Subcutaneous adipose tissue (tissue), 4 donors: Measurements from ENCODE around the gene KDM4B. TPM values are rescaled to one million over a fixed set of nuclear protein-coding genes. Genes with fewer than 3 reads are reported as not detected.

Experiments used
- CTCF ChIP-seq: fragments of 450-650 bp; IDR thresholded peaks from one replicate; pipeline ENCODE4 v1.5.1; 2016; ENCODE audit warnings: low read depth, mild to moderate bottlenecking, control low read depth, antibody characterized with exemption, moderate library complexity
- total RNA-seq, 4 donors: library from RNA; depleted of rRNA; stranded (reverse); fragments of >200 nt; gene quantifications; one replicate each; pipeline ENCODE4 v1.1.0, GENCODE V29; 2016

Gene KDM4B
- total RNA-seq, 4 donors from 2014 or later, result 19.4 to 56.1 (median 28.5) TPM

DNA sequence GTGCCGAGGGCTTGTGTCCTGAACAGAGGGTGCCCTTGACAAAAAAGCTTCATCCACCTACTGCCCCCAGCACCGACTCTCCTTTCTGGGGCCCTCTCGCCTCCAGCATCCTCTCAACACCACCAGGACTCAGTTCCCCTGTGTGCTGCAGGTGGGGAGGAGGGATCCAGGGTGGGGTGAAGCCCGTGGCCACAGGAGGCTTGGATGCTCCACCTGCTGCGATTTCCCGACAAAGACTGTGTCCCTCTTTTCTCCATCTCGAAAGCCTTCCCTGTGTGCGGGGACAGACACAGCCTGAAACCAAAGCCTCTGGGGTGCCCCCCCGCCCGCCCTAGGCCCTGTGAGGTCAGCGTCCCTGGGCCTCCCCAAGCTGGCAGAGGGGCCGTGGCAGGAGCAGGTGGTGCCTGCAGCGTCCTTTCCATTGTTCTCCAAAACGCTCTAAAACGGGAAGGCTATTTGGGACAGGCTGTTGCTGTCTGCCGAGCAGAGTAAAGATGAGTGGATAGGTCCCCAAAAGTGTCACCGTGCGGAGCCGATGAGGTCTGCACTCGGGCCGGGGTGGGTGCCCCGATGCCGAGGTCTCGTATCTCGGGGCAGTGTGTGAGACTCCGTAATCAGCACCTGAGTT, 186.0 kb downstream of the KDM4B start:
- TF ChIP-seq CTCF, result no peak

DNA sequence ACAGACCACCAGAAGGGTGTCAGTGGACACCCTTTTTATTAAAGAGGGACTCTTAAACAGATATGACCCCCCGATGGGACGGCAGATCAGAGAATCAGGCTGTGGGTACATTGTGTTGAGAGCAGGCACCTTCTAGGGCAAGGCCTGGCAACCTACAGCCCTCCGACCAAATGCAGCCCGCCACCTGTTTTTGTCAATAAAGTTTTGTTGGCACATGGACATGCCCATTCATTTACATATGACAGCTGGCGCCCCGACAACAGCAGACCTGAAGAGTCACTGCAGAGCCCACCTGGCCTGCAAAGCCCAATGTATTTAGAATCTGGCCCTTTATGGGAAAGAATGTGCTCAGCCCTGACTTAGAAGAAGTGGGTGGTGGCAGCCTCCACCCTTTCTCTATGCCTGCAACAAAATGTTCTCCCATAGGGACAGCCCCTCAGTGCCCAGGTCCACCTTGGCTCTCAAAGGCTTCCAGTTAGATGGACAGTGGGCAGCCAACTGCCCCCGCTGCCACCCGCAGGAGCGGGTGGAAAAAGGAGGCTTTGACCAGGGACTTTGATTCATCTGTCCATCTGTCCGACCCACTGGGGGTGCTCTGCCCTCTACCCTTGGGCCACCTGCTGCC, 186.8 kb downstream of the KDM4B start:
- no peak for TF ChIP-seq CTCF

DNA sequence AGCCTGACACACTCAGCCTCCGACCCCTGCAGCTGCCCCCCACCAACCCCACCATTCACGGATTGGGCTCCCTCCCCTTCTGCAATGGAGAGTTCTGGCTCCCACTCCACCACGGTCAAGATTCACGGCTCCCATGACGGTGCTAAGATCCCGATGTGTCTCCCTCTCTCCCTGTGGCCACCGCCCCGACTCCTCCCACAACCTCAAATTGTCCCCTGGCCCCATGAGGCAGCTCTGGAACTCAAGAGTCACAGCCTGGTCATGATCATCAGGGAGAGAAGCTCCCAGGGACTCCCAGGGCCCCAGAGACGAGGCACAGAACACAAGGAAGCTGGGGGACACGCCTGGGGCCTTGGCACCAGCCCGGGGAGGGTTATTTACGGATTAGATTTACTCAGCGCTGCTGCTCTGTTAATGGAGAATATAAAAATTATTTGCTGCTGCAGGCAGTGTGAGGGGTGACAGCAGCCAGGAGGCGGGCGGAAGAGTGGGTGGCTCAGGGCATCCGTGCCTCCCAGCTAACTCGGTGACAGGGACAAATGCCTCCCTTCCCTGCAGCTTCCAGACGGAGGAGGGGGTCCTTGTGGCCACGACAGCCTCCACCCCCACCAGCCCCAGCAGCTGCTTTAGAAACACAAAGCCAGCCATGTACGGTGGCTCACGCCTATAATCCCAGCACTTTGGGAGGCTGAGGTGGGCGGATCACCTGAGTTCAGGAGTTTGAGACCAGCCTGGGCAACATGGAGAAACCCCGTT, 187.5 kb downstream of the KDM4B start:
- TF ChIP-seq CTCF, result no peak

DNA sequence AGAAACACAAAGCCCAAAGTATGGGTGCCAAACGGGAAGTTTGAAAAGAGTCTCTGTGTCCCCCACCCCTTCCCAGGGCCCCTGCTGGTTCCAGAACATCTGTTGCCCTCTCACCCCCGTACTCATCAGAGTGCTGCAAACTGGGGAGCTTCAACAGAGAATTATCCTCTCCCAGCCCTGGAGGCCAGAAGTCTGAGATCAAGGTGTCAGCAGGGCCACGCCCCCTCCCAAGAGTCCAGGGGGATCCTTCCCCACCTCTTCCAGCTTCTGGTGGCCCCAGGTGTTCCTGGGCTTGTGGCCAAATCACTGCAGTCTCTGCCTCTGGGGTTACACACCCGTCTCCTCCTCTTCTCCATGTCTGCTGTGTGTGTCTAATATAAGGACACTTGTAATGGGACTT, 188.3 kb downstream of the KDM4B start:
- TF ChIP-seq CTCF, result no peak

- TF ChIP-seq CTCF, result no peak
These were observed 196.7 kb downstream of the KDM4B start for GRCh38 chr19:5165697-5166019.

DNA sequence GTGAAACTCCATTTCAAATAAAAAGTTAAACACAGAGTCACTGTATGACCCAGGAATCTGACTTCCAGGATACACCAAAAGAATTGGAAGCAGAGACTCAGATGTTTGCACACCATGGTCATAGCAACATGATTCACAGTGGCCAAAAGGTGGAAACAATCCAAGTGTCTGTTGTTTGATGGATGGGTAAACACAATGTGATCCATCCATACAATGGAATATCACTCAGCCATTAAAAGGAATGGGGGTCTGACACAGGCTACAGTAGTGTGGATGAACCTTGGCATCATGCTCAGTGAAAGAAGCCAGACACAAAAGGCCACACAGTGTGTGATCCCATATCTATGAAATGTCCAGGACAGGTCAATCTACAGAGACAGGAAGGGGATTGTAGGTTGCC, 197.3 kb downstream of the KDM4B start:
- TF ChIP-seq CTCF, result no peak

DNA sequence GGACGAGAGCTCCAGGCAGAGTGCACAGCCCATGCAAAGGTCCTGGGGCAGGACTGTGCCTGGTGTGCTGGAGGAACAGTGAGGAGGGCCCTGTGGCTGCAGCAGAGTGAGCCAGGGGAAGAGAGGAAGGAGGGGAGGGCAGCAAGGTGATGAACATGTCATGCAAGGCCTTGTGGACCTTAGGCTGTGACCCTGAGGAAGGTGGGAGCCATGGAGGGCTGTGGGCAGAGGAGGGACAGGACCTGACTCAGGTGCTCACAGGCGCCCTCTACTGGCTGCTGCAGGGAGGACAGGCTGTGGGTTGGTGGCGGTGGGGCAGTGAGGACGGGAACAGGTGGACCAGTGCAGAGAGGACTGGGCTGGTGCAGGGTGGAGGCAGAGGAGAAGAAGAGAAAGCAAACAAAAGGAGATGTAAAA, 201.4 kb downstream of the KDM4B start:
- no peak for TF ChIP-seq CTCF
